Left cardiac atrium (tissue), 4 donors: ENCODE data around the gene CCR7. TPM values are rescaled to one million over a fixed set of nuclear protein-coding genes. Genes with fewer than 3 reads are reported as not detected.

Source experiments
- ATAC-seq, 2 donors: fragments of 200-7000 bp; cut with Tn5 transposase; one replicate each; pipeline ENCODE4 v1.9.1; 2020; ENCODE audit warnings: mild to moderate bottlenecking in 2 of 2, moderate library complexity in 2 of 2
- DNase-seq: peaks from one replicate; pipeline ENCODE4 v3.0.0-alpha.2; 2020
- intact Hi-C, 2 donors: fragments of 100-400 bp; cut with DNase I; formaldehyde crosslinking; loops; one replicate each; pipeline versions ENCODE4 v1.14.1 to v1.15.1; 2022 to 2023
- total RNA-seq, 2 donors: library from RNA; stranded (reverse); fragmentation: NEBNext Ultra II Directional; extraction: Animal tissue kit (Norgen Biotek cat#: 25700); gene quantifications; one replicate each; pipeline ENCODE4 v1.2.1, GENCODE V29; 2021
- donor health status: DM: no; HTN: yes; CAD: no.
- donor health status: DM: no; HTN: yes; CAD: no; lungs with severe emphysema.
- donor health status: DM: yes; HTN: yes; CAD: no.
- donor health status: Dilated cardiomyopathy.

Gene CCR7
- total RNA-seq, 2 donors from 2014 or later: 0.29 to 0.53 TPM

- ATAC-seq: no peak
- no peak for DNase-seq
- intact Hi-C loops: no loop called here
These were observed 53.5 kb downstream of the CCR7 start for GRCh38 chr17:40511667-40512220.

GRCh38 chr17:40511136-40511535 lies 54.1 kb downstream of the CCR7 start:
- intact Hi-C loops: no loop called here
- ATAC-seq (no peak), DNase-seq (no peak)

- DNase-seq (no peak), ATAC-seq (peak in 1 of 2 donors; percentile 93)
- intact Hi-C loops: no loop called here
These were observed 55.0 kb downstream of the CCR7 start for GRCh38 chr17:40510328-40510648.

- DNase-seq (no peak), ATAC-seq (no peak)
- intact Hi-C loops: no loop called here
These were observed 55.5 kb downstream of the CCR7 start for GRCh38 chr17:40509626-40510327.

- no peak for DNase-seq
- no peak for ATAC-seq
- intact Hi-C loops: no loop called here
These were observed 58.5 kb downstream of the CCR7 start for GRCh38 chr17:40506786-40507185.

Other genes with a start within 250 kb of the CCR7 start
- 1 to 10 TPM; 1.2 to 1.3 TPM for gene GJD3, start 200.7 kb downstream of the CCR7 start, total RNA-seq
- gene TOP2A, start 147.6 kb downstream of the CCR7 start, total RNA-seq: 1 to 10 TPM in 1 of 2 donors, under 1 TPM in 1; 0.47 to 4.2 TPM
- 100 to 1,000 TPM; 443 to 470 TPM for gene IGFBP4, start 122.0 kb downstream of the CCR7 start, total RNA-seq
- not detected for gene TNS4, start 63.8 kb downstream of the CCR7 start, total RNA-seq
- gene SMARCE1, start 82.3 kb upstream of the CCR7 start, total RNA-seq: 10 to 100 TPM; 62.2 to 68.9 TPM
- gene KRT222, start 99.7 kb upstream of the CCR7 start, total RNA-seq: 1 to 10 TPM in 1 of 2 donors, not detected in 1; 1.3 TPM
- gene KRT24, start 138.3 kb upstream of the CCR7 start, total RNA-seq: not detected
- not detected for gene KRT25, start 189.9 kb upstream of the CCR7 start, total RNA-seq
- gene KRT26, start 206.7 kb upstream of the CCR7 start, total RNA-seq: not detected
- gene KRT27, start 217.1 kb upstream of the CCR7 start, total RNA-seq: not detected
- gene KRT28, start 234.5 kb upstream of the CCR7 start, total RNA-seq: not detected